Activated CD8-positive, alpha-beta T cell treated with anti-CD3 and anti-CD28 coated beads for 36 hours (primary cell): Measurements from ENCODE around the gene AXDND1. TPM values are rescaled to one million over a fixed set of nuclear protein-coding genes. Genes with fewer than 3 reads are reported as not detected.

Experiments
- ATAC-seq: fragments of 200-7000 bp; cut with Tn5 transposase; one replicate; pipeline ENCODE4 v1.10.0; 2021; ENCODE audit warnings: mild to moderate bottlenecking, moderate library complexity
- CTCF ChIA-PET: fragments of 350-600 bp; sonication (Branson Sonifier 250); formaldehyde crosslinking; loops from one replicate; lab custom pipeline; 2021; ENCODE audit warnings: antibody characterized with exemption; lab: Charles Lee
- POLR2A ChIA-PET: fragments of 350-600 bp; sonication (Branson Sonifier 250); formaldehyde crosslinking; loops from one replicate; lab custom pipeline; 2021; ENCODE audit warnings: antibody characterized with exemption; lab: Charles Lee
- DNase-seq: peaks from one replicate; pipeline ENCODE4 v3.0.0-alpha.2; 2020
- H3K27ac Mint-ChIP-seq: one replicate; pipeline ENCODE4 v1.8.0; 2021; ENCODE audit warnings: mild to moderate bottlenecking, mixed read lengths
- H3K27me3 Mint-ChIP-seq: one replicate; pipeline ENCODE4 v1.8.0; 2021; ENCODE audit warnings: mixed read lengths
- H3K36me3 Mint-ChIP-seq: one replicate; pipeline ENCODE4 v1.8.0; 2021; ENCODE audit warnings: low read depth, mixed read lengths
- H3K4me1 Mint-ChIP-seq: one replicate; pipeline ENCODE4 v1.8.0; 2021; ENCODE audit warnings: low read depth, mixed read lengths
- H3K4me3 Mint-ChIP-seq: one replicate; pipeline ENCODE4 v1.8.0; 2021; ENCODE audit warnings: mild to moderate bottlenecking, moderate library complexity, mixed read lengths
- H3K9me3 Mint-ChIP-seq: one replicate; pipeline ENCODE4 v1.8.0; 2021; ENCODE audit warnings: mixed read lengths
- CTCF ChIP-seq: fragments of 200-600 bp; IDR thresholded peaks from one replicate; pipeline ENCODE4 v1.8.0; 2022; ENCODE audit warnings: antibody characterized with exemption, mild to moderate bottlenecking
- intact Hi-C: fragments of 100-400 bp; cut with micrococcal nuclease; formaldehyde crosslinking; loops from one replicate; pipeline ENCODE4 v1.10.0; 2022
- total RNA-seq, 2 experiments: library from RNA; stranded (reverse); gene quantifications; one replicate each; pipeline ENCODE4 v1.2.3, GENCODE V29; 2021

The AXDND1 gene, protein sequence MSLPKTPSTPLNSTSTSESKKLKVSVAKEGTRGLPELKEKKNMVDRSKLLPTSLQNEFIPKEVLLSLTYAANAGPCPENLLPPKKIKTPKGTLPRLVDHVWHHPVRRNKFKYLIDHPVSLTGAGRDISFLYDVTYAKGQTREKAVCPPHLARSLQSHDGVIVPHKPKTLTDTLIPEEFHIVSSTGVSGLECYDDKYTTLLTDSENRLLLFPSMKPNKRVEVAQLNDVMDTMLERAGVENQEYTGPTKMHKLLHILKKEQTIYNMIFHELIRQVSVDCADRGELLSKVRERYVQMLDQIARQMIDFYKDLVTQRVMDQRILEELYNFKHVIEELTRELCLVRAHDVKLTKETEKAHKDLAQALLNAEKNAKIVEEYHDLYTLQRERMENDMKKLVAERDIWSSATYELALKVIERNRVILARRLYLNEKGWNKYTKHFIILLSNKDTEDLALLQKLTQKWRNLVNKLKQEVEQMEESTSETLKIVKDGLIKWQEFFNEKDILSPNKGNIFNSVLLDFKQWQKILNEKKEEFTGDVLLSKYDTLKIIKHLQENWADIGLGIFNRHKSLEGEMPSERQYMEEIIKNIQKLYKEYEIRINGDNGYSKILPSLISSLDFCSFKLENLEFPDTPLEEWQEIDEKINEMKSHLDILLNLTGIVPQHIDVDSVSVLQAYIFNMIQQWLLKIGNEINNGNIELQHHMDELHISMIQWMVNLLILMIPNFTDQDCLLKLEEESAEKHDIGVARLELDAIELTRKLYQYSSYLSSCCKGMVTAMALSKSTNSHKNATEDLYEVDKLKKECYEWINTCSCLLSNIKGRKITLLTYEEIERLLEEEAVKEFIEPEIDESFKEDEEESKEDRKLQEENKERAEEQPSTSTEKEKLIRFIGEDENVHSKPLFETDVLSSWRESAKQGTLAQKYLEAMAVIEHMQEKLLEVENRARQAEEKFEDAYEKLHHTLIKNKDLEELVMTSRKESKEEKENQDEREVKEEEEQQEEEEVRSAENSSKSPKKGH
- 1 to 10 TPM in 1 of 2 experiments, under 1 TPM in 1; 0.27 to 1.5 TPM for total RNA-seq

GRCh38 chr1:179365342-179366092 is at the start of gene AXDND1:
Gene AXDND1, plus strand, starts transcription at chr1:179365971. Its CDS starts 539 bp downstream, at chr1:179366510.
- POLR2A ChIA-PET, result interaction anchor here (0.6 to 1.2 kb wide), 5 partner anchors 9 to 285 kb away, joined by 3 to 5 read pairs (median 3); no protein-coding TSS in a partner anchor
- H3K27me3 Mint-ChIP-seq, result no peaks in the 10 kb centered on the region
- intact Hi-C loops, result loop anchor here (5.0 kb wide), 2 partner anchors 68 to 238 kb away; no protein-coding TSS in a partner anchor
- CTCF ChIA-PET, result interaction anchor here (1.1 to 8.4 kb wide), 3 partner anchors 71 to 286 kb away, joined by 4 to 70 read pairs (median 6); partner anchors contain the start of gene TOR3A
- no peaks in the 10 kb centered on the region for H3K36me3 Mint-ChIP-seq
- H3K9me3 Mint-ChIP-seq, result no peaks in the 10 kb centered on the region
- no peak for TF ChIP-seq CTCF
- H3K27ac Mint-ChIP-seq, result peak within 1 kb of the TSS; percentile 100
- peak; percentile 92 for ATAC-seq
- H3K4me1 Mint-ChIP-seq, result peaks cover 9% of the 10 kb centered on the region
- peak; percentile 92 for DNase-seq
- H3K4me3 Mint-ChIP-seq, result peak within 1 kb of the TSS; percentile 93

GRCh38 chr1:179318491-179318890 is 47.3 kb upstream of the AXDND1 start:
- Mint-ChIP-seq H3K9me3 (peaks cover 4% of the 10 kb centered on the region), H3K4me1 (peaks cover 31% of the 10 kb centered on the region)
- ATAC-seq, result no peak

GRCh38 chr1:179321533-179322216 is 44.1 kb upstream of the AXDND1 start:
- TF ChIP-seq CTCF, result no peak
- H3K4me3 Mint-ChIP-seq, result no peak overlapping the region

More at GRCh38 chr1:179318491-179318890, 47.3 kb upstream of the AXDND1 start:
- no peak for DNase-seq
- ChIA-PET POLR2A (interaction anchor here (0.6 to 0.7 kb wide), 3 partner anchors 25 to 879 kb away, joined by 3 read pairs; partner anchors contain the start of gene SOAT1), CTCF (no interaction called here)
- Mint-ChIP-seq H3K27ac (no peak overlapping the region), H3K27me3 (no peaks in the 10 kb centered on the region), H3K4me3 (no peak overlapping the region), H3K36me3 (peaks cover 57% of the 10 kb centered on the region)
- no peak for TF ChIP-seq CTCF
- intact Hi-C loops, result no loop called here

GRCh38 chr1:179322557-179322956 is 43.2 kb upstream of the AXDND1 start:
- no peak overlapping the region for H3K27ac Mint-ChIP-seq
- CTCF ChIA-PET, result interaction anchor here (0.6 kb wide), 1 partner anchor 1014 kb away, joined by 3 read pairs; no protein-coding TSS in a partner anchor

More at GRCh38 chr1:179321533-179322216, 44.1 kb upstream of the AXDND1 start:
- CTCF ChIA-PET, result no interaction called here
- DNase-seq (no peak), ATAC-seq (no peak)
- Mint-ChIP-seq H3K27me3 (no peaks in the 10 kb centered on the region), H3K4me1 (peaks cover 27% of the 10 kb centered on the region), H3K9me3 (peaks cover 4% of the 10 kb centered on the region), H3K36me3 (peaks cover 50% of the 10 kb centered on the region), H3K27ac (no peak overlapping the region)
- POLR2A ChIA-PET, result no interaction called here
- intact Hi-C loops, result no loop called here

More at GRCh38 chr1:179322557-179322956, 43.2 kb upstream of the AXDND1 start:
- H3K27me3 Mint-ChIP-seq, result no peaks in the 10 kb centered on the region
- ATAC-seq (no peak), DNase-seq (no peak)
- H3K4me1 Mint-ChIP-seq, result peaks cover 28% of the 10 kb centered on the region
- POLR2A ChIA-PET, result no interaction called here
- H3K9me3 Mint-ChIP-seq, result peaks cover 4% of the 10 kb centered on the region
- TF ChIP-seq CTCF, result no peak
- intact Hi-C loops, result no loop called here
- H3K4me3 Mint-ChIP-seq, result no peak overlapping the region
- H3K36me3 Mint-ChIP-seq, result peaks cover 56% of the 10 kb centered on the region
